ENCODE data around the gene COG1. TPM values are rescaled to one million over a fixed set of nuclear protein-coding genes. Genes with fewer than 3 reads are reported as not detected.
A peak's percentile ranks its signal among the peaks of the same experiment; 100 is the strongest.

The COG1 gene
- total RNA-seq, 1 donor from 2014 or later, result 27.8 TPM

DNA sequence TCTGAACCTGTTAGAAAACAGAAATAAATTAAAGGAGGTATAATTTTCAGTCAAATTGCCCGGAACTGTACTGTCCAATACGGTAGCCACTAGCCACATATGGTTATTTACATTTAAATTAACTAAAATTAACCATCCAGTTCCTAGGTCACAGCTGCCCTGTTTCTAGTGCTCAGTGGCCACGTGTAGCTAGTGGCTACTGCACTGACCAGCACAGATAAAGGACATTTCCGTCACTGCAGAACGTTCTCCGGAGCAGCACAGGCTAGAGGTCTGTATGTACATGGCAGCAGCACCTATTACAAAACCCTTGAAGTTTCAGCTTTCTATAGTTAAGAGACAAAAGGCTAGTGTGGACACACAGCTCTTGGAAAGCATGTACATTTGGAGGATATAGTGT lies 35.1 kb downstream of the COG1 start:
- Mint-ChIP-seq H3K27me3 (ENCODE audit: unreplicated experiment) (peaks cover 6% of the 10 kb centered on the region), H3K4me1 (ENCODE audit: unreplicated experiment) (peaks cover 19% of the 10 kb centered on the region), H3K9me3 (ENCODE audit: unreplicated experiment) (peaks cover 4% of the 10 kb centered on the region), H3K4me3 (ENCODE audit: unreplicated experiment) (no peak overlapping the region), H3K36me3 (ENCODE audit: low read depth, unreplicated experiment) (no peaks in the 10 kb centered on the region), H3K27ac (ENCODE audit: unreplicated experiment) (no peak overlapping the region)
- DNase-seq (ENCODE audit: low spot score), result no peak
- TF ChIP-seq, protein P1, sequence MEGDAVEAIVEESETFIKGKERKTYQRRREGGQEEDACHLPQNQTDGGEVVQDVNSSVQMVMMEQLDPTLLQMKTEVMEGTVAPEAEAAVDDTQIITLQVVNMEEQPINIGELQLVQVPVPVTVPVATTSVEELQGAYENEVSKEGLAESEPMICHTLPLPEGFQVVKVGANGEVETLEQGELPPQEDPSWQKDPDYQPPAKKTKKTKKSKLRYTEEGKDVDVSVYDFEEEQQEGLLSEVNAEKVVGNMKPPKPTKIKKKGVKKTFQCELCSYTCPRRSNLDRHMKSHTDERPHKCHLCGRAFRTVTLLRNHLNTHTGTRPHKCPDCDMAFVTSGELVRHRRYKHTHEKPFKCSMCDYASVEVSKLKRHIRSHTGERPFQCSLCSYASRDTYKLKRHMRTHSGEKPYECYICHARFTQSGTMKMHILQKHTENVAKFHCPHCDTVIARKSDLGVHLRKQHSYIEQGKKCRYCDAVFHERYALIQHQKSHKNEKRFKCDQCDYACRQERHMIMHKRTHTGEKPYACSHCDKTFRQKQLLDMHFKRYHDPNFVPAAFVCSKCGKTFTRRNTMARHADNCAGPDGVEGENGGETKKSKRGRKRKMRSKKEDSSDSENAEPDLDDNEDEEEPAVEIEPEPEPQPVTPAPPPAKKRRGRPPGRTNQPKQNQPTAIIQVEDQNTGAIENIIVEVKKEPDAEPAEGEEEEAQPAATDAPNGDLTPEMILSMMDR (IDR thresholded peaks at IDR 0.05; ENCODE audit: unreplicated experiment), result no peak

DNA sequence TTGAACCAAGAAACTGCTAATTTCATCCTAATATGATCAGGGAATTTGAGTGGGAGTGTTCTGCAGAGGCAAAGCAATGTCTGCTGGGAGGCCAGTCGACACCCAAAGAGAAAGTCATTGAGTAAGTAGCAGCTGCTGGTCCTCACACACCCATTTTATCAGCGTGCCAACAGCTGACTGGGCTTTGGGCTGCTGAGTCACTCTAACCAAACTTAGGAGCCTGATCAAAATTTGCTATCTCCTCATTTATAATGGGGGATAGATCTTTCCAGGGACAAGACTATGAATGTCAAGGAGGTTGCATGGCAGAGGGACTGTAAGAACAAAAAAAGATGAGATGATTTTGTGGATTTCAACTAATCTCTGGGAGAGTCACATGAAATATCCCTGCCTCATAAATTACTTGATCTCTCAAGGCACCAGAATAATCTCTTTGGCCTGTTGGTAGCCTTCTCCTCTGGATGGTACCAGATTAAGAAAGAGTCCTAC lies 35.9 kb downstream of the COG1 start:
- TF ChIP-seq, protein P1 (IDR thresholded peaks at IDR 0.05; ENCODE audit: unreplicated experiment), result no peak
- H3K36me3 Mint-ChIP-seq (ENCODE audit: low read depth, unreplicated experiment), result no peaks in the 10 kb centered on the region
- DNase-seq (ENCODE audit: low spot score), result no peak
- peaks cover 6% of the 10 kb centered on the region for H3K27me3 Mint-ChIP-seq (ENCODE audit: unreplicated experiment)
- peaks cover 23% of the 10 kb centered on the region for H3K4me1 Mint-ChIP-seq (ENCODE audit: unreplicated experiment)
- peaks cover 4% of the 10 kb centered on the region for H3K9me3 Mint-ChIP-seq (ENCODE audit: unreplicated experiment)
- H3K4me3 Mint-ChIP-seq (ENCODE audit: unreplicated experiment), result no peak overlapping the region
- H3K27ac Mint-ChIP-seq (ENCODE audit: unreplicated experiment), result peak overlapping the region; percentile 5

DNA sequence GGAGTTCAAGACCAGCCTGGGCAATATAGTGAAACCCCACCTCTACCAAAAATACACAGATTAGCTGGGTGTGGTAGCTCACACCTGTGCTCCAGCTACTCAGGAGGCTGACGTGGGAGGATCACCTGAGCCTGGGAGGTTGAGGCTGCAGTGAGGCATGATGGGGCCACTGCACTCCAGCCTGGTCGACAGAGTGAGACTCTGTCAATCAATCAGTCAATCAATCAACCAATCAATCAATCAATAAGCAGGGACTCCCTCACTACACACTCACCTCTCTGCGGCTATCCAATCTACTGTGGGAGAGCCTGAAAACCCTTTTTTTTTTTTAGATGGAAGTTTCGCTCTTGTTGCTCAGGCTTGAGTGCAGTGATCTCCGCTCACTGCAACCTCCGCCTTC lies 37.2 kb downstream of the COG1 start:
- Mint-ChIP-seq H3K27me3 (ENCODE audit: unreplicated experiment) (peaks cover 3% of the 10 kb centered on the region), H3K4me3 (ENCODE audit: unreplicated experiment) (peak overlapping the region; percentile 98)
- no peak for DNase-seq (ENCODE audit: low spot score)

DNA sequence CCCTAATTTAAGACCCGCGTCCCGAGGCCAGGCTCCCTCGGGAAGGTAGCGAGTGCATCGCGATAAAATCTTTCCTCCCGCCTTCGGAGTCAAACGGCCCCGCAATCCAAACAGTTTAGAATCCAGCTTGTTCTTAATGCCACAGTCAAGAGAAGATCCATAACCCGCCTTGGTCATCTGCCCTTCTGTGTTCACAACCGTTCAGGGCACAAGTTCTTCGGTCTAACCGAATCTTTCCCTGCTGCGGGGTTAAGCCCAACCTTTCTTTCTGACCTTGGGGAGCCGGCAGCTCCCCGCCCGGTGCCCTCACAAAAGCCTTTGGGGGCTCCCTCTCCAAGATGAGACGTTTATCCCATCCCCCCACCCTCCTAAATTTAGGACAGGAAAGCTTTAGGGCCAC lies 38.5 kb downstream of the COG1 start:
- Mint-ChIP-seq H3K36me3 (ENCODE audit: low read depth, unreplicated experiment) (peaks cover 6% of the 10 kb centered on the region), H3K9me3 (ENCODE audit: unreplicated experiment) (no peaks in the 10 kb centered on the region), H3K27me3 (ENCODE audit: unreplicated experiment) (peaks cover 3% of the 10 kb centered on the region), H3K4me1 (ENCODE audit: unreplicated experiment) (peaks cover 23% of the 10 kb centered on the region), H3K4me3 (ENCODE audit: unreplicated experiment) (peak overlapping the region; percentile 98), H3K27ac (ENCODE audit: unreplicated experiment) (peak overlapping the region; percentile 89)
- peak; percentile 14 for DNase-seq (ENCODE audit: low spot score)
- TF ChIP-seq, protein P1 (IDR thresholded peaks at IDR 0.05; ENCODE audit: unreplicated experiment), result no peak

More for the DNA sequence above, 37.2 kb downstream of the COG1 start:
- TF ChIP-seq, protein P1 (IDR thresholded peaks at IDR 0.05; ENCODE audit: unreplicated experiment), result no peak
- H3K9me3 Mint-ChIP-seq (ENCODE audit: unreplicated experiment), result no peaks in the 10 kb centered on the region
- H3K4me1 Mint-ChIP-seq (ENCODE audit: unreplicated experiment), result peaks cover 19% of the 10 kb centered on the region
- no peak overlapping the region for H3K27ac Mint-ChIP-seq (ENCODE audit: unreplicated experiment)
- H3K36me3 Mint-ChIP-seq (ENCODE audit: low read depth, unreplicated experiment), result no peaks in the 10 kb centered on the region

DNA sequence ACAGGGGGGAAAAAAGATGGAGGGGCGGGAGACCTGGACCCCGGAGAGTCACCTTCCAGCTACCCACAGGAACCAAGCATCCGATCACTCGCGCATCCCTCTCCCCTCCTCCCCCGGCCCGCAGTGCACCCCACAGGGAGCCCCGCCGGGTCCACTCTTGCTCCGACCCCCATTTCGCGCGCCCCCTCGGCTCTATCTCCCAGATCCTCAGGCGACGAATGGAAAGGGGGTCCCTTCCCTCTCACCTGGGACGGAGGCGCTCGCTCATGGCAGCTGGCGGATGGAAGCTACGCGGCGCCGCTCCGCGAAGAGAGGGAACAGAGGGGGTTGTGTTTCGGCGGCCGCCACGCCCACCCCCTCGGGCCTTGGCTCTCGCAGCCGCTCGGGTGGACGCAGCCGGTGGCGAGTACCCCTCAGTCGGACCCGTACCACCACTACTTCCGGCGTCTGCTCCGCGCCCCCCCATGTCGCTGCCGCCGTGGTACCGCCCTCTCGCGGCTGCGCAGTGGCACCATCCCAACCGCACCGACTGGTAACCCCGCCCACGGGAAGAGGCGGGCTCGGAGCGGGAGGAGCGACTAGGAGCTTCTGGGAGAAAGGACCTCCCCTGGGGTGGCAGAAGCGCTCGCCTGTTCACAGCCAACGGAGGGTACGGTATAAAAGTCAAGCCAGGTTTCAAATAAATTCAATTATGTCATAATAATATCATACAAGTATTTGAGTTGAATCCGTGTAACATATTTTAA lies 39.2 kb downstream of the COG1 start:
- Mint-ChIP-seq H3K9me3 (ENCODE audit: unreplicated experiment) (no peaks in the 10 kb centered on the region), H3K4me1 (ENCODE audit: unreplicated experiment) (peaks cover 26% of the 10 kb centered on the region), H3K36me3 (ENCODE audit: low read depth, unreplicated experiment) (peaks cover 6% of the 10 kb centered on the region), H3K27me3 (ENCODE audit: unreplicated experiment) (peaks cover 3% of the 10 kb centered on the region), H3K27ac (ENCODE audit: unreplicated experiment) (peak overlapping the region; percentile 97), H3K4me3 (ENCODE audit: unreplicated experiment) (peak overlapping the region; percentile 98)
- peak; percentile 97 for DNase-seq (ENCODE audit: low spot score)
- TF ChIP-seq, protein P1 (IDR thresholded peaks at IDR 0.05; ENCODE audit: unreplicated experiment), result no peak
